Fibroblast of pulmonary artery (primary cell): ENCODE measurements around the gene CGNL1.
A peak's percentile ranks its signal among the peaks of the same experiment; 100 is the strongest.

ENCODE experiments used
- DNase-seq: peaks from one replicate; pipeline ENCODE4 v3.0.0-alpha.2; 2010; ENCODE audit warnings: low read depth
- H3K4me3 ChIP-seq: replicated peaks from 2 replicates; pipeline ENCODE4 v1.5.1; 2011; ENCODE audit warnings: low read depth, mild to moderate bottlenecking, control low read depth, low read length, moderate library complexity
- TF ChIP-seq, protein P1 (sequence below): IDR thresholded peaks from 2 replicates; pipeline ENCODE4 v1.5.1; 2011; ENCODE audit warnings: mild to moderate bottlenecking, control low read depth, low read length, inconsistent platforms; ENCODE audit errors: missing control alignments

CGNL1 gene

DNA sequence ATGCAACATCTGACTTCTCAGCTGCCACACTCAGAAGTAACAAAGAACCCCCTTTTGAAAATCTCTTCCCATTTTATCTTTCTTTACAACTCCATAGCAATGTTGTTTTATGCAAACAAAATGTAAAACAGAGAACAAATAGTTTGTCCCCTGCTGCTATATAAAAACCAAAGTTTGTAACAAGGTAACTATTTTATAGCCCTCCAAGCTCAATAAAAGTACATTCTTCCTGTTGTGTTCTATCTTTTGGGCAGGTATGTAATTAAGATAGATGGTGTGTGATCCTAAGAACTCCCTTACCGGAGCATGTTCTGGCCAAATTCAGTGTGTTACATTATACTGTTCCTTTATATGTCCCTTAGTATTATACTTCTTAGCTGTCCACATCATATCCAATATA is 12.6 kb upstream of the CGNL1 start:
- TF ChIP-seq, protein P1, sequence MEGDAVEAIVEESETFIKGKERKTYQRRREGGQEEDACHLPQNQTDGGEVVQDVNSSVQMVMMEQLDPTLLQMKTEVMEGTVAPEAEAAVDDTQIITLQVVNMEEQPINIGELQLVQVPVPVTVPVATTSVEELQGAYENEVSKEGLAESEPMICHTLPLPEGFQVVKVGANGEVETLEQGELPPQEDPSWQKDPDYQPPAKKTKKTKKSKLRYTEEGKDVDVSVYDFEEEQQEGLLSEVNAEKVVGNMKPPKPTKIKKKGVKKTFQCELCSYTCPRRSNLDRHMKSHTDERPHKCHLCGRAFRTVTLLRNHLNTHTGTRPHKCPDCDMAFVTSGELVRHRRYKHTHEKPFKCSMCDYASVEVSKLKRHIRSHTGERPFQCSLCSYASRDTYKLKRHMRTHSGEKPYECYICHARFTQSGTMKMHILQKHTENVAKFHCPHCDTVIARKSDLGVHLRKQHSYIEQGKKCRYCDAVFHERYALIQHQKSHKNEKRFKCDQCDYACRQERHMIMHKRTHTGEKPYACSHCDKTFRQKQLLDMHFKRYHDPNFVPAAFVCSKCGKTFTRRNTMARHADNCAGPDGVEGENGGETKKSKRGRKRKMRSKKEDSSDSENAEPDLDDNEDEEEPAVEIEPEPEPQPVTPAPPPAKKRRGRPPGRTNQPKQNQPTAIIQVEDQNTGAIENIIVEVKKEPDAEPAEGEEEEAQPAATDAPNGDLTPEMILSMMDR = no peak
- no peak overlapping the region for H3K4me3 ChIP-seq
- no peak for DNase-seq

DNA sequence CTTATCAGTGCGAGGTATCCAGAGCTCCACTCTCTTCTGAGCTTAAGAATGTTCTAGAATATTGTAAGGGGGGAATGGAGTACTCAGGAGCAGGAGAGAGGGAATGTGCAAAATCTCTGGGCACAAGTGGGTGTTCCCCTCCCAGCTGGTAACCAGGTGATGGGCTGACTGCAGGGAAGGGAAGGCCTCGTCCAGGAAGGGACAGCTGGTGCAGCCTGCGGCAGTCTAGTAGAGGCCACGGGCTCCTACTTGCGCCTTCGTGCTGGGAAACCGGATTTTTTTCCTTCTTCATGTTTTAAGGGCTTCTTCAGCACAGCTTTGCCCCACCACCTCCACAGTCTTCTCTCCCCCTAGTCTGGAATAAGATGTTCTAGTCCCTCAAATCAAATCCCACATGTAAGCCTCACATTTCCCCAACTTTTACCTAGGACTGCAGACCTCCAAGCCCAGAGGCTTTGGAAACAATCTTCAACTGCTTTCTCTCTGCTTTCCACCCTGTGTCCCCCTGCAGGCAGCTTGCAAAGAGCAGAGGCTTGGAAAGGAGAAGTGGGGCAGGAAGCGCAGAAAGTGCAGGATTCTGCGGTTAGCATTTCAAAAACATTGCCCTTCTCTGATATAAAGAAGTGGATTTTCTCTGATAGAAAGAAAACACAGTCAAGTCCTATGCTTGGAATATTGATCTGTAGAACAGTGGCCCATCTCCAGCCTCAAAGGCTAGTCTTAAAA is 11.9 kb upstream of the CGNL1 start:
- TF ChIP-seq, protein P1 = peak; percentile 54
- DNase-seq = peak; percentile 29

DNA sequence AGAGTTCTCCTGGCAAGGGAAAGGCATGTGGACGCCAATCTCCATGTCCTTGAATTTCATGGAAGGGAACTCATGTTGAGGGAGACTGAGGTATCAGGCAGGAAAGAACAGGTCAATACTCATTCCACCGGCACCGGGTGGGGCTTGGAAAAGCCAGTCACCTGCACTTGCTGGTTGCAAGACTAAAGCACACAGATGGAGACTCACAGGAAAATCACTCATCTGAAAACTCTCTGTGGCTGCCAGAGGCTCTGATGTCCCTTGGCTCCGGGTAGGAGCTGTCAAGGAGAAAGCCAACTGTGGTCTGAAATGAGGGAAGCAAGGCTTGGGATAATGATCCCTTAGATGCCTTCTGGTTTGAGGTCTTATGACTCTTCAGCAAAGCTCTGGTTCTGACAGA is 8.7 kb upstream of the CGNL1 start:
- TF ChIP-seq, protein P1 = no peak
- no peak overlapping the region for H3K4me3 ChIP-seq
- no peak for DNase-seq

More for the DNA sequence above, 11.9 kb upstream of the CGNL1 start:
- no peak overlapping the region for H3K4me3 ChIP-seq

DNA sequence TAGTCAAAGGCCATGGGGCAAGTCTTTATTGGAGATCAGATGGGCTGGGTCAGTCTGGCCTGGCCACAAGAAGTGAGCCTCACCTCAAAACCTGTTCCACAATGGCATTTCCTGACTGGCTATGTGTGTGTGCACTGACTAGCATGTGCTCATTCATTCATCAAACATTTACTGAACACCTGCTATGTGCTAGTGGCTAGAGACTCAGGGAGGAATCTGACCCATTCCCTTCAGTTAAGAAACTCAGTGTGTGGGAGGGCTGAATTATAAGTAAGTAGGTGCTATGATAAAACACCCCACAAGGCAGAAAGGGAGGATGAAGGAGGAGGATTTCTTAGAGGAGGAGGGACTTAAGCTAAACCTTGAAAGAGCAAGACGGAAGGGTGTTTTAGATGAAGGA is 5.4 kb upstream of the CGNL1 start:
- H3K4me3 ChIP-seq = no peak overlapping the region
- no peak for DNase-seq
- TF ChIP-seq, protein P1 = no peak

- TF ChIP-seq, protein P1 = no peak
- H3K4me3 ChIP-seq = no peak overlapping the region
- no peak for DNase-seq
These were observed 2.9 kb upstream of the CGNL1 start for GRCh38 chr15:57373251-57373881.

DNA sequence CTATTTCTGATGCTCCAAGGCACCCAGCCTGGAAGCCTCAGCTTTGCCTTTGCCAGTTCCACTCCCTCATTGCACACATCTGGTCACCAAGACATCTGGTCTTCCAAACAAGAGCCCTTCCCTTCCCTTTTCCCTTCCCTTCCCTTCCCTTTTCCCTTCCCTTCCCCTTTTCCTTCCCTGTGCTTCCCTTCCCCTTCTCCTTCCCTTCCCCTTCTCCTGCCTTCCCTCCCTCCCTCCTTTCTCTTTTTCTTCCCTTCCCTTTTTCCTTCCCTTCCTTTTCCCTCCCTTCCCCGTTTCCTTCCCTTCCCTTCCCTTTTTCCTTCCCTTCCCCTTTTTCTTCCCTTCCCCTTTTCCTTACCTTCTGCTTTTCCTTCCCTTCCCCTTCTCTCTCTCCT is 2.4 kb upstream of the CGNL1 start:
- TF ChIP-seq, protein P1 = no peak
- no peak overlapping the region for H3K4me3 ChIP-seq
- no peak for DNase-seq
